Globus pallidus (tissue), 1 donor: ENCODE results near the gene CFAP61.
"Not testable (repeated sequence)": the region's sequence is repeated elsewhere in the genome, so short reads cannot be mapped to it uniquely, and the experiment has no call there.

Experiments
- DNase-seq: peaks from one replicate; pipeline ENCODE4 v3.0.0-alpha.2; 2015; ENCODE audit warnings: low spot score

The CFAP61 gene

GRCh38 chr20:20210327-20210726 is 158.0 kb downstream of the CFAP61 start:
- DNase-seq, result peak; percentile 36

GRCh38 chr20:20210943-20211273 is 158.6 kb downstream of the CFAP61 start:
- DNase-seq, result no peak

- no peak for DNase-seq
Measured at GRCh38 chr20:20211274-20211987, 159.1 kb downstream of the CFAP61 start.

- DNase-seq, result no peak
Measured at GRCh38 chr20:20211988-20212518, 159.7 kb downstream of the CFAP61 start.

GRCh38 chr20:20212675-20213096 is 160.4 kb downstream of the CFAP61 start:
- DNase-seq, result no peak

- DNase-seq, result no peak
Measured at GRCh38 chr20:20213526-20214121, 161.3 kb downstream of the CFAP61 start.

- no peak for DNase-seq
Measured at GRCh38 chr20:20214757-20215275, 162.5 kb downstream of the CFAP61 start.

GRCh38 chr20:20215976-20216727 is 163.8 kb downstream of the CFAP61 start:
- DNase-seq, result no peak

- no peak for DNase-seq
Measured at GRCh38 chr20:20216941-20217340, 164.6 kb downstream of the CFAP61 start.

- no peak for DNase-seq
Measured at GRCh38 chr20:20217621-20218020, 165.3 kb downstream of the CFAP61 start.

GRCh38 chr20:20218106-20218505 is 165.8 kb downstream of the CFAP61 start:
- DNase-seq, result not testable (repeated sequence)

GRCh38 chr20:20219016-20219415 is 166.7 kb downstream of the CFAP61 start:
- no peak for DNase-seq

GRCh38 chr20:20220134-20220533 is 167.8 kb downstream of the CFAP61 start:
- DNase-seq, result no peak

GRCh38 chr20:20223981-20224380 is 171.6 kb downstream of the CFAP61 start:
- no peak for DNase-seq

GRCh38 chr20:20224806-20225205 is 172.5 kb downstream of the CFAP61 start:
- DNase-seq, result no peak

- DNase-seq, result no peak
Measured at GRCh38 chr20:20225325-20226043, 173.2 kb downstream of the CFAP61 start.

- DNase-seq, result no peak
Measured at GRCh38 chr20:20226554-20226953, 174.2 kb downstream of the CFAP61 start.

- DNase-seq, result no peak
Measured at GRCh38 chr20:20227013-20227571, 174.8 kb downstream of the CFAP61 start.

GRCh38 chr20:20228351-20228750 is 176.0 kb downstream of the CFAP61 start:
- no peak for DNase-seq

GRCh38 chr20:20229595-20229994 is 177.3 kb downstream of the CFAP61 start:
- DNase-seq, result no peak

- DNase-seq, result no peak
Measured at GRCh38 chr20:20230741-20231140, 178.4 kb downstream of the CFAP61 start.
